Heart left ventricle (tissue), 13 donors: ENCODE measurements around the gene TTC7B.

Source experiments
- CTCF ChIP-seq, 12 donors: fragments of 200-600 bp; sonication (generic) in 4 of 12; IDR thresholded peaks; one replicate each; pipeline versions ENCODE4 v1.5.0 to v1.8.0; 2018 to 2022; ENCODE audit warnings: antibody characterized with exemption in 12 of 12, mild to moderate bottlenecking in 5 of 12
- POLR2A ChIP-seq, 2 donors: fragments of 450-650 bp; IDR thresholded peaks; one replicate each; pipeline ENCODE4 v1.6.1; 2017; ENCODE audit warnings: antibody characterized with exemption in 2 of 2, mild to moderate bottlenecking in 2 of 2, moderate library complexity in 2 of 2
- donor health status: ischemic (EF 13 %, LVEDD 7.1; RV severe dilation, severe dysfunction).
- donor health status: DM: no; HTN: yes; CAD: no.
- donor health status: DM: no; HTN: no; CAD: no.
- donor health status: ischemic (EF 25% LVEDD 6.9; RV normal size, moderate dysfunction).
- donor health status: ischemic (EF 25% LVEDD 5.7; RV mildly dilated, moderate dysfunction).
- donor health status: ischemic (EF 35%, LVEDD 5.7; RV mildly dilated, moderate dysfunction).
- donor health status: nonischemic (EF 11% LVEDD 7.7; RV severe dilation, severe dysfunction).
- donor health status: DM: yes; HTN: yes; CAD: no.
- donor health status: PGD.
- donor health status: ischemic (EF 29% LVEDD 5.4; RV normal size, mild dysfunction).
- donor health status: nonischemic (EF 23%, LVEDD 6.1; RV moderate dilation, normal function).

- no peak for TF ChIP-seq CTCF (IDR thresholded peaks at IDR 0.05)
- no peak for TF ChIP-seq POLR2A (IDR thresholded peaks at IDR 0.05)
These were observed 56.2 kb downstream of the TTC7B start for GRCh38 chr14:90760078-90760444.
